SK-N-SH (cell line): ENCODE data around the gene PIGW. TPM values are rescaled to one million over a fixed set of nuclear protein-coding genes. Genes with fewer than 3 reads are reported as not detected.

Source experiments
- CTCF ChIA-PET: fragments of 300-600, 350-600 bp; formaldehyde crosslinking; extraction: SDS; loops from one replicate; lab custom pipeline; 2021; lab: Yijun Ruan, JAX
- POLR2A ChIA-PET: fragments of 350-600 bp; sonication (Branson Sonifier 250); formaldehyde crosslinking; extraction: SDS; loops from one replicate; lab custom pipeline; 2020; ENCODE audit warnings: antibody characterized with exemption, inconsistent platforms; lab: Yijun Ruan, JAX
- DNase-seq: peaks from one replicate; pipeline ENCODE4 v3.0.0; 2012
- H2AFZ ChIP-seq: fragments of 200-600 bp; sonication (generic); 2 replicates; pipeline ENCODE4 v1.8.1; 2016; ENCODE audit warnings: antibody characterized with exemption, mild to moderate bottlenecking, low read depth
- H3F3A ChIP-seq: fragments of 200-600 bp; sonication (generic); replicated peaks from 2 replicates; pipeline ENCODE3; 2016; ENCODE audit warnings: antibody characterized with exemption, mild to moderate bottlenecking; ENCODE audit not compliant: insufficient read depth
- H3K27ac ChIP-seq, 2 experiments: fragments of 200-500 bp in 1 of 2; fragments of 200-600 bp in 1 of 2; sonication (Bioruptor generic) in 1 of 2; sonication (generic), shearing (Covaris generic) in 1 of 2; 2 replicates each; pipeline versions ENCODE4 v1.5.1 to v1.6.1; 2014 to 2016; ENCODE audit warnings: low read depth in 2 of 2, inconsistent platforms in 1 of 2, low read length in 1 of 2, mild to moderate bottlenecking in 1 of 2, mixed read lengths in 1 of 2
- H3K27me3 ChIP-seq: fragments of 200-600 bp; sonication (generic), shearing (Covaris generic); 2 replicates; pipeline ENCODE4 v1.6.1; 2016; ENCODE audit warnings: mixed run types; ENCODE audit not compliant: insufficient read depth
- H3K36me3 ChIP-seq, 2 experiments: fragments of 200-500 bp in 1 of 2; fragments of 200-600 bp in 1 of 2; sonication (Bioruptor generic) in 1 of 2; sonication (generic) in 1 of 2; replicated peaks in 1 of 2; 2 replicates each; pipeline versions ENCODE3 to v1.5.1; 2014 to 2016; ENCODE audit warnings: low read length in 1 of 2, mild to moderate bottlenecking in 1 of 2; ENCODE audit not compliant: insufficient read depth in 2 of 2, control insufficient read depth in 1 of 2
- H3K4me1 ChIP-seq, 2 experiments: fragments of 200-500 bp in 1 of 2; fragments of 200-600 bp in 1 of 2; sonication (Bioruptor generic) in 1 of 2; sonication (generic), shearing (Covaris generic) in 1 of 2; 2 replicates each; pipeline versions ENCODE4 v1.5.1 to v1.6.1; 2014 to 2016; ENCODE audit warnings: low read depth in 1 of 2, low read length in 1 of 2, mixed run types in 1 of 2; ENCODE audit not compliant: insufficient read depth in 2 of 2, control insufficient read depth in 1 of 2
- H3K4me2 ChIP-seq: fragments of 200-600 bp; sonication (generic), shearing (Covaris generic); 2 replicates; pipeline ENCODE4 v1.6.1; 2017; ENCODE audit warnings: mixed run types
- H3K4me3 ChIP-seq, 2 experiments: fragments of 200-500 bp in 1 of 2; fragments of 200-600 bp in 1 of 2; sonication (Bioruptor generic) in 1 of 2; sonication (generic), shearing (Covaris generic) in 1 of 2; 2 replicates each; pipeline versions ENCODE4 v1.5.1 to v1.8.1; 2014 to 2016; ENCODE audit warnings: low read depth in 2 of 2, inconsistent platforms in 1 of 2, low read length in 1 of 2, mild to moderate bottlenecking in 1 of 2, mixed read lengths in 1 of 2, moderate library complexity in 1 of 2
- H3K79me2 ChIP-seq: fragments of 200-600 bp; sonication (generic); 2 replicates; pipeline ENCODE4 v1.8.1; 2017; ENCODE audit warnings: mild to moderate bottlenecking; ENCODE audit not compliant: insufficient read depth
- H3K9ac ChIP-seq: fragments of 200-600 bp; sonication (generic); 2 replicates; pipeline ENCODE4 v1.6.1; 2017; ENCODE audit warnings: mixed run types
- H3K9me2 ChIP-seq: fragments of 200-600 bp; sonication (generic); 2 replicates; pipeline ENCODE4 v1.6.1; 2017; ENCODE audit warnings: mixed run types
- H3K9me3 ChIP-seq: fragments of 200-600 bp; sonication (generic); 2 replicates; pipeline ENCODE4 v1.6.1; 2017; ENCODE audit warnings: mixed run types, mild to moderate bottlenecking, moderate library complexity
- H4K20me1 ChIP-seq: fragments of 200-600 bp; sonication (generic); 2 replicates; pipeline ENCODE4 v1.6.1; 2017; ENCODE audit warnings: mild to moderate bottlenecking, mixed run types; ENCODE audit not compliant: insufficient read depth
- CHD2 ChIP-seq: fragments of 150-350 bp; IDR thresholded peaks from 2 replicates; pipeline ENCODE4 v1.6.1; 2018; ENCODE audit warnings: low read length; ENCODE audit not compliant: partially characterized antibody
- EP300 ChIP-seq, 2 experiments: IDR thresholded peaks; 2 replicates each; pipeline versions ENCODE4 v1.4.0 to v1.6.1; 2012; ENCODE audit warnings: borderline replicate concordance in 1 of 2, low read depth in 1 of 2, low read length in 1 of 2
- EZH2phosphoT487 ChIP-seq: fragments of 200-600 bp; sonication (generic); IDR thresholded peaks from 2 replicates; pipeline ENCODE4 v1.6.1; 2017; ENCODE audit warnings: low read depth, mixed run types, mild to moderate bottlenecking, antibody characterized with exemption, moderate library complexity, borderline replicate concordance
- FOSL2 ChIP-seq: IDR thresholded peaks from 2 replicates; pipeline ENCODE4 v1.4.0; 2012; ENCODE audit warnings: low read depth, mild to moderate bottlenecking, moderate library complexity, borderline replicate concordance
- GATA2 ChIP-seq: sonication (generic); formaldehyde crosslinking; IDR thresholded peaks from 2 replicates; pipeline ENCODE4 v1.5.0; 2020; ENCODE audit warnings: mild to moderate bottlenecking, missing genetic modification reagents
- IRF3 ChIP-seq: fragments of 150-350 bp; IDR thresholded peaks from 2 replicates; pipeline ENCODE4 v1.6.1; 2016; ENCODE audit warnings: mild to moderate bottlenecking, low read depth, low read length
- JUND ChIP-seq: IDR thresholded peaks from 2 replicates; pipeline ENCODE4 v1.4.0; 2012
- MAX ChIP-seq: IDR thresholded peaks from 2 replicates; pipeline ENCODE4 v1.4.0; 2012; ENCODE audit warnings: low read depth
- MEF2A ChIP-seq: IDR thresholded peaks from 2 replicates; pipeline ENCODE4 v1.4.0; 2012; ENCODE audit warnings: low read depth, borderline replicate concordance
- MXI1 ChIP-seq: IDR thresholded peaks from 2 replicates; pipeline ENCODE4 v1.6.1; 2012; ENCODE audit warnings: mild to moderate bottlenecking, low read depth, low read length, improper control_type of control experiment
- NRF1 ChIP-seq: IDR thresholded peaks from 2 replicates; pipeline ENCODE4 v1.6.1; 2012; ENCODE audit warnings: low read depth, mild to moderate bottlenecking, low read length
- PBX3 ChIP-seq: IDR thresholded peaks from 2 replicates; pipeline ENCODE4; 2012
- RFX5 ChIP-seq: IDR thresholded peaks from 2 replicates; pipeline ENCODE4 v1.6.1; 2012; ENCODE audit warnings: mild to moderate bottlenecking, improper control_type of control experiment, low read length
- RXRA ChIP-seq: IDR thresholded peaks from 2 replicates; pipeline ENCODE4 v1.4.0; 2012; ENCODE audit warnings: low read depth, mild to moderate bottlenecking, borderline replicate concordance
- SIN3A ChIP-seq: IDR thresholded peaks from 2 replicates; pipeline ENCODE4 v1.6.1; 2012; ENCODE audit warnings: low read depth, mild to moderate bottlenecking, low read length, moderate library complexity, borderline replicate concordance
- TCF12 ChIP-seq: IDR thresholded peaks from 2 replicates; pipeline ENCODE4 v1.4.0; 2012
- TEAD4 ChIP-seq: IDR thresholded peaks from 2 replicates; pipeline ENCODE4 v1.4.0; 2012; ENCODE audit warnings: mild to moderate bottlenecking, borderline replicate concordance; ENCODE audit not compliant: insufficient read depth
- USF1 ChIP-seq: IDR thresholded peaks from 2 replicates; pipeline ENCODE4 v1.4.0; 2012; ENCODE audit warnings: low read depth, borderline replicate concordance
- WGBS: methylation state at CpG from one replicate; pipeline ENCODE4 v1.1.6; 2017; ENCODE audit warnings: low lambda C conversion rate; 5-methylcytosine and 5-hydroxymethylcytosine counted together
- polyA plus RNA-seq, 3 experiments: library from polyadenylated mRNA; depleted of rRNA; stranded (reverse); fragments of >200 nt; gene quantifications; 2 replicates each; pipeline ENCODE4 v1.2.3, GENCODE V29; 2012
- TF ChIP-seq, protein P1 (sequence below): IDR thresholded peaks from 2 replicates; pipeline ENCODE4 v1.6.1; 2012; ENCODE audit warnings: mild to moderate bottlenecking, low read depth, low read length, moderate library complexity
- TF ChIP-seq, protein P2 (sequence below): IDR thresholded peaks from 2 replicates; pipeline ENCODE4 v1.4.0; 2012; ENCODE audit warnings: low read depth, borderline replicate concordance

Gene PIGW
- polyA plus RNA-seq, 1 of the 3 experiments (the other 2 are of a cell fraction) = 10.1 TPM

DNA sequence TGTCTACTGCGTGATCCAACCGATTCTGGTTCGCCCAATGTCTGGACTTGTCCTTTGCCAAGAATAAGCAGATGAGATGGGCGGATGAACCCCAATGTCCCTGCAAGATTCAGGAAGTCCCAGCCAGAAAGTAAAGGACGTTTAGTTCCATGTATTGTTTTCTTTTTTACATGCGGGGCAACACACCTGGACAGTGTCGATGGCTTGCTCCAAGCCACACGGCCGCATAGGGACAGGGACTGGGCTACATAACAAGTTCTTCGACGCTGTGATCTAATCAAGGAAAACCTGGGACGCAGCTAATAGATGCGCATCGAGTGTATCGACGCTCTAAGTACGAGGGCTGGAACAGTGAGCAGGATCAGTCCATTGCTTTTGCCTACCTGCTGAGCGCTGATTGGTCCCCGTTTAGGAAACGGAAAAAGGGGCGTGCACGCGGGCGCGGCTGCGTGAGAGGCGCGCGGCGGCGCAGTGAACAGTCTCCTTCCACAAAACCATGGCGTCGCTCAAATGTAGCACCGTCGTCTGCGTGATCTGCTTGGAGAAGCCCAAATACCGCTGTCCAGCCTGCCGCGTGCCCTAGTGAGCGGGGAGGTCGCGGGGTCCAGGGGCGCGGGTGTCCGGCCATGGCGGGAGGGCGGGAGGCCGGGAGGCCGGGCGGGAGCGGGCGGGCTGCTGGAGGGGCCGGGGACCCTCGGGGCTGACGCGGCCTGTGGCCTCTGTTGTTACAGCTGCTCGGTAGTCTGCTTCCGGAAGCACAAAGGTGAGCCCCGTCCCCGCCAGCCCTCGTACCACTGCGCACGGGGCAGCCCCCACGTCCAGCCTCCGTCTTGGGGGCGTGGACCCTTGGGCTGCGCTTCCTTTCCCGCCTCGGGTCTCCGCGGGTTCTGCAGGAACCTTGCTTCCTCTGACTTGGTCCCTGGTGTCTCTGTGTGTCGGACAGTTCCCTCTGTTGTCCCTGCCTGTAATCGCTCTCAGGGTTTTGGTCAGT, 48.3 kb upstream of the PIGW start, which contains the start of gene ZNHIT3:
ZNHIT3 (plus strand) TSS at position 478 of the 991 bp plus-strand sequence; CDS start at position 497, 19 bp downstream.
- peaks cover 0 to 24% of the 10 kb centered on the region in 2 experiments; a peak in 2 of 4 replicates for H3K4me1 ChIP-seq
- peak within 1 kb of the TSS; percentile 75 for H3K9ac ChIP-seq
- POLR2A ChIA-PET = interaction anchor here (1.0 to 1.4 kb wide), 3 partner anchors 8 to 28 kb away, joined by 3 to 8 read pairs (median 5); no protein-coding TSS in a partner anchor
- H4K20me1 ChIP-seq = peaks cover 8% of the 10 kb centered on the region; the same call in 1 of the 2 replicates
- H3K9me2 ChIP-seq = no peaks in the 10 kb centered on the region
- peaks cover 0 to 20% of the 10 kb centered on the region in 2 experiments for H3K36me3 ChIP-seq
- H3K9me3 ChIP-seq = no peaks in the 10 kb centered on the region
- H3K27me3 ChIP-seq = peaks cover 11% of the 10 kb centered on the region; the same call in 1 of the 2 replicates
- H3F3A ChIP-seq = no peaks in the 10 kb centered on the region
- H3K27ac ChIP-seq = peak within 1 kb of the TSS; percentile 38 to 62; a peak in 3 of 4 replicates
- 4% methylated on average over 38 of the region's 73 CpGs for WGBS
- peak within 1 kb of the TSS; percentile 99 for H2AFZ ChIP-seq
- H3K79me2 ChIP-seq = peaks cover 54% of the 10 kb centered on the region
- peak within 1 kb of the TSS; percentile 94 for H3K4me2 ChIP-seq
- peak; percentile 95 for DNase-seq
- peak within 1 kb of the TSS; percentile 75 to 99 for H3K4me3 ChIP-seq
- CTCF ChIA-PET = interaction anchor here (0.6 to 1.0 kb wide), 3 partner anchors 47 to 338 kb away, joined by 3 read pairs; no protein-coding TSS in a partner anchor
- peak; percentile 83 for TF ChIP-seq NRF1
- no peak for TF ChIP-seq GATA2 (CRISPR knock-in tag)
- TF ChIP-seq FOSL2 = no peak
- no peak for TF ChIP-seq RXRA
- TF ChIP-seq PBX3 = no peak
- no peak for TF ChIP-seq JUND
- TF ChIP-seq TEAD4 = no peak
- TF ChIP-seq MXI1 = peak; percentile 96
- TF ChIP-seq MAX = peak; percentile 84
- no peak for TF ChIP-seq TCF12
- no peak for TF ChIP-seq SIN3A
- no peak for TF ChIP-seq EZH2phosphoT487
- TF ChIP-seq MEF2A = no peak
- TF ChIP-seq, protein P1, sequence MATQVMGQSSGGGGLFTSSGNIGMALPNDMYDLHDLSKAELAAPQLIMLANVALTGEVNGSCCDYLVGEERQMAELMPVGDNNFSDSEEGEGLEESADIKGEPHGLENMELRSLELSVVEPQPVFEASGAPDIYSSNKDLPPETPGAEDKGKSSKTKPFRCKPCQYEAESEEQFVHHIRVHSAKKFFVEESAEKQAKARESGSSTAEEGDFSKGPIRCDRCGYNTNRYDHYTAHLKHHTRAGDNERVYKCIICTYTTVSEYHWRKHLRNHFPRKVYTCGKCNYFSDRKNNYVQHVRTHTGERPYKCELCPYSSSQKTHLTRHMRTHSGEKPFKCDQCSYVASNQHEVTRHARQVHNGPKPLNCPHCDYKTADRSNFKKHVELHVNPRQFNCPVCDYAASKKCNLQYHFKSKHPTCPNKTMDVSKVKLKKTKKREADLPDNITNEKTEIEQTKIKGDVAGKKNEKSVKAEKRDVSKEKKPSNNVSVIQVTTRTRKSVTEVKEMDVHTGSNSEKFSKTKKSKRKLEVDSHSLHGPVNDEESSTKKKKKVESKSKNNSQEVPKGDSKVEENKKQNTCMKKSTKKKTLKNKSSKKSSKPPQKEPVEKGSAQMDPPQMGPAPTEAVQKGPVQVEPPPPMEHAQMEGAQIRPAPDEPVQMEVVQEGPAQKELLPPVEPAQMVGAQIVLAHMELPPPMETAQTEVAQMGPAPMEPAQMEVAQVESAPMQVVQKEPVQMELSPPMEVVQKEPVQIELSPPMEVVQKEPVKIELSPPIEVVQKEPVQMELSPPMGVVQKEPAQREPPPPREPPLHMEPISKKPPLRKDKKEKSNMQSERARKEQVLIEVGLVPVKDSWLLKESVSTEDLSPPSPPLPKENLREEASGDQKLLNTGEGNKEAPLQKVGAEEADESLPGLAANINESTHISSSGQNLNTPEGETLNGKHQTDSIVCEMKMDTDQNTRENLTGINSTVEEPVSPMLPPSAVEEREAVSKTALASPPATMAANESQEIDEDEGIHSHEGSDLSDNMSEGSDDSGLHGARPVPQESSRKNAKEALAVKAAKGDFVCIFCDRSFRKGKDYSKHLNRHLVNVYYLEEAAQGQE = 0 out of 2 replicates have a peak, but pooled peaks have one; percentile 43
- 0 out of 2 replicates have a peak, but pooled peaks have one; percentile 30 for TF ChIP-seq RFX5
- peak; percentile 84 for TF ChIP-seq CHD2
- TF ChIP-seq EP300 (IDR thresholded peaks at IDR 0.05; ENCODE audit: borderline replicate concordance in 1 of 2, low read depth in 1 of 2, low read length in 1 of 2) = no peak
- TF ChIP-seq, protein P2, sequence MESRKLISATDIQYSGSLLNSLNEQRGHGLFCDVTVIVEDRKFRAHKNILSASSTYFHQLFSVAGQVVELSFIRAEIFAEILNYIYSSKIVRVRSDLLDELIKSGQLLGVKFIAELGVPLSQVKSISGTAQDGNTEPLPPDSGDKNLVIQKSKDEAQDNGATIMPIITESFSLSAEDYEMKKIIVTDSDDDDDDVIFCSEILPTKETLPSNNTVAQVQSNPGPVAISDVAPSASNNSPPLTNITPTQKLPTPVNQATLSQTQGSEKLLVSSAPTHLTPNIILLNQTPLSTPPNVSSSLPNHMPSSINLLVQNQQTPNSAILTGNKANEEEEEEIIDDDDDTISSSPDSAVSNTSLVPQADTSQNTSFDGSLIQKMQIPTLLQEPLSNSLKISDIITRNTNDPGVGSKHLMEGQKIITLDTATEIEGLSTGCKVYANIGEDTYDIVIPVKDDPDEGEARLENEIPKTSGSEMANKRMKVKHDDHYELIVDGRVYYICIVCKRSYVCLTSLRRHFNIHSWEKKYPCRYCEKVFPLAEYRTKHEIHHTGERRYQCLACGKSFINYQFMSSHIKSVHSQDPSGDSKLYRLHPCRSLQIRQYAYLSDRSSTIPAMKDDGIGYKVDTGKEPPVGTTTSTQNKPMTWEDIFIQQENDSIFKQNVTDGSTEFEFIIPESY = no peak
- TF ChIP-seq USF1 = no peak; the same call in 1 of the 2 replicates
- TF ChIP-seq IRF3 = peak; percentile 34; the same call in 1 of the 2 replicates
